Measurements from ENCODE around the gene ADD3.
A peak's percentile ranks its signal among the peaks of the same experiment; 100 is the strongest.
"Not testable (repeated sequence)": the region's sequence is repeated elsewhere in the genome, so short reads cannot be mapped to it uniquely, and the experiment has no call there.

The ADD3 gene

GRCh38 chr10:110109511-110109910 lies 101.7 kb downstream of the ADD3 start:
- DNase-seq (ENCODE audit: low read depth) = no peak

DNA sequence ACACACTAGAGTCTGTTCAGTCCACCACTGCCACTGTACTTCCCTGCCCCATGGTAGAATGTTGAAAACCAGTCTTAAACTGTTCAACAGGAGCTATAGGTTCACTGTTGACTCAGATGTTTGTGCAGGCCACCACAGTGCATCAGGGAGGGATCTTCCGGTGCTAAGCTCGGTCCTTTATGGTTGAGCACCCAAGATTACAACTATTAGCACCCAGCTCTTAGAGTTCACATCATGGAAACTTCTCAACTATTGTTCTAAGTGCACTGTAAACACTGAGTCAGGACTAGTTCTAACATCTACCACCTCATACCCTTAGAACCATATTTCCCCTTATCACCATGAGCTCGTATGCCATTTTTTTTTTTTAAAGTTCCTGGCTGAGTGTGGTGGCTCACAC lies 102.6 kb downstream of the ADD3 start:
- no peak for DNase-seq (ENCODE audit: low read depth)

- no peak for DNase-seq (ENCODE audit: low read depth)
Measured at GRCh38 chr10:110113670-110114337, 106.0 kb downstream of the ADD3 start.

DNA sequence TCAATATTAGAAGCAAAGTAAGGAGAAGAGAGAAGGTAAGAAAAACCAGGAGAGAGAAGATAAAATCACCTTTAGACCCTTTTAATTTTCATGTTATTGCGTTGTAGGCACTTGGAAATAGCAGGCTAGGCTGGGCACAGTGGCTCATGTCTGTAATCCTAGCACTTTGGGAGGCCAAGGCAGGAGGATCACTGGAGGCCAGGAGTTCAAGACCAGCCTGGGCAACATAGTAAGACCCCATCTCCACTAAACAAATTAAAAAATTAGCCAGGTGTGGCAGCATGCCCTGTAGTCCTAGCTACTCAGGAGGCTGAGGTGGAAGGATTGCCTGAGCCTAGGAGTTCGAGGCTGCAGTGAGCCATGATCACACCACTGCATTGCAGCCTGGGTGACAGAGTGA lies 106.9 kb downstream of the ADD3 start:
- DNase-seq (ENCODE audit: low read depth) = not testable (repeated sequence)

DNA sequence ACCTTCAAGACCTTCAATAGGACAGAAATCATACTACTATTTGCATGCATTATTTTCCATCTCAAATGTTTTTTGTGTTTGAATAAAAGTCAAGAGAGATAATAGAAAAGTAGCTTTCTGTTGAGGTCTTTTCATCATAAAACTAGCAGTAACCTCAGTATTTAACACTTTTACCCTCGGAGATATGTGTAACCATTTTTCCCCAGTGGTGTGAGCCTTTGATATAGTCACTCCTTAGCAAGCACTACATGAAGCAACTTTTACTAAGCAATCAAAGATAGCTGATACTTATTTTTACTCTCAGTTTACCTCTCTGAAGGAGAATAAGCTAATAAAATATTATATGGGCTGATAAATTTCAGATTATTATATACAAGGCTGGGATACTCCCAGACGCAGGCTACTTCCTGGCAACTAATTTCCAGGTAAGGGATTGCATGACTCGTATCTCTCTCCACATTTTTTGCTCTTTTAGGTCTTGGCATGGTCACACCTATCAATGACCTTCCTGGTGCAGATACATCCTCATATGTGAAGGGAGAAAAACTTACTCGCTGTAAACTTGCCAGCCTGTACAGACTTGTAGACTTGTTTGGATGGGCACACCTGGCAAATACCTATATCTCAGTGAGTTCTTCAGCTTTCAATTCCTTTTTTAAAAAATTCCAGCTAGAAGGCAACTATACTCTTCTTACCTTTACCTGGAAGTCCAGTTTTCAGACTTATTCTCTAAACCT lies 108.2 kb downstream of the ADD3 start:
- no peak for DNase-seq (ENCODE audit: low read depth)

- DNase-seq (ENCODE audit: low read depth) = no peak
Measured at GRCh38 chr10:110118891-110119621, 111.3 kb downstream of the ADD3 start.

DNA sequence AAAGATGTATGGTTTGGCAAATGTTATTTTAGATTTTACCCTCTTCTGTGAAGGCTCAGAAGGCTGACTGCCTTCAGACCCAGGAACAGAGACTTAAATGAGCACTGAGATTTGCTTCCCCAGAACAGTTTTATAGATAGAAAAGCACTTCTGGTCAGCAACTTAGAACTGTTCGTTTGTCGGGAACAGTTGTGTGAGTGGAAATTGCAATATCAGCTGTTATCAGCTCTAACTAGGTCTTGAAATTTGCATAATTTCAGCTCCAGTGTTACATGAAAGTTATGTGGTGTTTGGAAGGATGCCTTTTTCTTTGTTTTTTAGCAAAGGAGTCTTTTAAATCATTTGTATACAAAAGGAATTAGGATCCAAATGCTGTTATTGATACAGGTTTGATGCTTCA lies 115.8 kb downstream of the ADD3 start:
- no peak for DNase-seq (ENCODE audit: low read depth)

- no peak for DNase-seq (ENCODE audit: low read depth)
Measured at GRCh38 chr10:110129490-110129889, 121.7 kb downstream of the ADD3 start.

GRCh38 chr10:110134917-110135316 lies 127.1 kb downstream of the ADD3 start:
- no peak for DNase-seq (ENCODE audit: low read depth)

GRCh38 chr10:110135836-110136235 lies 128.1 kb downstream of the ADD3 start:
- DNase-seq (ENCODE audit: low read depth) = not testable (repeated sequence)

GRCh38 chr10:110137142-110137545 lies 129.4 kb downstream of the ADD3 start:
- peak; percentile 34 for DNase-seq (ENCODE audit: low read depth)

DNA sequence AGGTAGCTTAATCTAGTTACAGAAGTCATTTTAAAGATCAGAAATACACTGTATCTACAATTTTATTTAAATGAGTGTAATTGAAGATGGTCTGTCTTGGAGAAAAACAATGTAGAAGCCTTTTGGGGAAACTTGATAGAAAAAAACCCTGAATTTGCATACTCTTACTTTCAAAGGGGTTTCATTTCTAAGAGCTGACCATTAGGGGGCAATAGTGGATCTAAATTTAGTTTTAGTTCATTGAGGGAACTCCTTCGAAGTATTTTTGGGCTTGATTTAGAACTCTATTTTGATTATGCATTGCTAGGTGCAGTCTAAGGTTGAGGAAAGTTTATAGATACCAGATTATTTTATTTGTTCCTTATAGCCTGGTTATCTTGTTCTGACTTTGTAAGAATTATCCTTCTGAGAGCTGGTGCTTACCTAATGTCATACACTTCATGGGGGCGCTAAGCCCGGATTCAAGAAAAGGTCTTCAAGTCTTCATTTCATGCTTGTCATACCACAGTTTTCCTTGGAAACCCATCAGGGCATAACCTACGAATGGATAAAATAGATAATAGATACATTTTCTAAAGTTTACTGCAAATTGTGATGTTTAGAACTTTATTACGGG lies 130.5 kb downstream of the ADD3 start:
- DNase-seq (ENCODE audit: low read depth) = peak; percentile 17

- peak; percentile 6 for DNase-seq (ENCODE audit: low read depth)
Measured at GRCh38 chr10:110141185-110141584, 133.4 kb downstream of the ADD3 start.

GRCh38 chr10:110141871-110142635 lies 134.3 kb downstream of the ADD3 start:
- DNase-seq (ENCODE audit: low read depth) = no peak

- DNase-seq (ENCODE audit: low read depth) = no peak
Measured at GRCh38 chr10:110142965-110143364, 135.2 kb downstream of the ADD3 start.

DNA sequence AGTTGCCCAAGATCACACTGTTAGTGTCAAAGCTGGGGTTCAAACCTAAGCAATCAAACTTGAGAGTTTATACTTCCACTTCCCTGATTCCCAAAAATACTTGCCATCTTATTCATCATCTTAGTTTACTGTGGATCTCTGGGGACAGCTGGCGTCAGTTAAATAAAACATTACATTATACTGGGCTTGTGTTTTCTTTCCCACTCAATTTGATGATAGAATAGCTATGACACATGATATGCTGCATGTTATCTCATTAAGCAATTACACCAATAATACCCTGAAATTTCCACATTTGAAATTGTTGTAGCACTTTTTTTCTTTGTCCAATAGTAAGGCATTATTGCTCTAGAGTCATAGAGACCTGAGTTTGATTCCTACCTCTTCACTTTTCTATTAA lies 136.7 kb downstream of the ADD3 start:
- no peak for DNase-seq (ENCODE audit: low read depth)

- no peak for DNase-seq (ENCODE audit: low read depth)
Measured at GRCh38 chr10:110147961-110148360, 140.2 kb downstream of the ADD3 start.

GRCh38 chr10:110149259-110149658 lies 141.5 kb downstream of the ADD3 start:
- DNase-seq (ENCODE audit: low read depth) = no peak

DNA sequence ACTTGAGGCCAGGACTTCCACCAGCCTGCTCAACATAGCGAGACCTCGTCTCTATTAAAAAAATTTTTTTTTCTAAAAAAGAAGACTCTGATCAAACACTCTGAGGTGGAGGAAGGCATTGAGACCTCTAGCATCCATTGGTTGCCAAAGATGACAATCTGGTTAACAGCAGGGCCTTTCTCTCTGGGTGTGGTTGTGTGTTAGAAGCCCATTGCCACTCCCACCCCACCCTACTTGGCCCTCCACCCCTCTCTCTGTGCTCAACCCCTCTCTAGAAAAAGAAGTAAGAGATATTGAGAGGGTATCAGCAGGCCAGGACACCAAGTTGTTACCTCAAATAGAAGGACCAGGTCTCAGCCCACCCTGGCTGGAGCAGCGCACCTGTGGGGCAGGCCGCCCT lies 142.3 kb downstream of the ADD3 start:
- DNase-seq (ENCODE audit: low read depth) = no peak

- DNase-seq (ENCODE audit: low read depth) = no peak
Measured at GRCh38 chr10:110150981-110151380, 143.2 kb downstream of the ADD3 start.

GRCh38 chr10:110151467-110151866 lies 143.7 kb downstream of the ADD3 start:
- no peak for DNase-seq (ENCODE audit: low read depth)

DNA sequence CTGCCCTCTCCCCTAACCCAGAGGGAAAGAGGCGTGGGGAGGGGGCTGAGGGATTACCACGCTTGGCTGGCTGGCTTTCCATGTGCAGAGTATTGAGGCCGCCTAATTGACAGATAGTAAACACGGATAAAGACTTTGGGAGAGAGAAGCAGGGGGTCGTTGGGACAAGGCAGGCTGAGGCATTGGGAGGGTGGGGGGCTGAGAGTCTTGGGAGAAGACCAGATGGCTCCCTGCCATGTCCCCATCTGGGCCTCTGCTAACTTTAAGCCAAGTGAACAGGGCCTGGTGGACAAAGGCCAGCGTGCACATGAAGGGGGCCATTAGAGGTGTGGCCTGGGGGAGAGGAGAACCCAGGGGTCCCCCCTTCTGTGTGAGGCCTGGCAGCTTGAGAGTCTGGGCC lies 144.2 kb downstream of the ADD3 start:
- no peak for DNase-seq (ENCODE audit: low read depth)

All from non-pigmented ciliary epithelial cell (primary cell).